Activated CD4-positive, CD25-positive, alpha-beta regulatory T cell treated with anti-CD3 and anti-CD28 coated beads, Interleukin-2, amount 50 U/mL, for 72 hours (primary cell): ENCODE data around the gene PPP1R9B.

Experiments
- DNase-seq: peaks from one replicate; pipeline ENCODE4 v3.0.0; 2021

PPP1R9B gene

DNA sequence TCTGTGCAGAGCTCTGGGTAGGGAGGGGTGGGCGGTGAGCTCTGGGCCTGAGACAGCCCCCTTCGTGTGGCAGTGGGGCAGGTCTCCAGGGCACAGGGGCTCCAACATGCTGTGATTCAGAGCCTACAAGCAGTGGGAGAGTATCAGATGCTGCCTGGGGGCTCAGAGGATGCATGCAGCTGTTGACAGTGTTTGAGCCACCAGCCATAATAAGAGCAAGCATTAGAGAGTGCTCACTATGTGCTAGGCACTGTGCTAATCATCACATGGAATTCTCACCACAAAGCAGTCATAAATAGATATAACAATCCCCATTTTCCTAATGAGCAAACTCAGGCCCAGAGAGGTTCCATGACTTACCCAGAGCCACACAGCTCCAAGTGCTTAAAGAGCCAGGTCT, 47.2 kb downstream of the PPP1R9B start:
- no peak for DNase-seq

DNA sequence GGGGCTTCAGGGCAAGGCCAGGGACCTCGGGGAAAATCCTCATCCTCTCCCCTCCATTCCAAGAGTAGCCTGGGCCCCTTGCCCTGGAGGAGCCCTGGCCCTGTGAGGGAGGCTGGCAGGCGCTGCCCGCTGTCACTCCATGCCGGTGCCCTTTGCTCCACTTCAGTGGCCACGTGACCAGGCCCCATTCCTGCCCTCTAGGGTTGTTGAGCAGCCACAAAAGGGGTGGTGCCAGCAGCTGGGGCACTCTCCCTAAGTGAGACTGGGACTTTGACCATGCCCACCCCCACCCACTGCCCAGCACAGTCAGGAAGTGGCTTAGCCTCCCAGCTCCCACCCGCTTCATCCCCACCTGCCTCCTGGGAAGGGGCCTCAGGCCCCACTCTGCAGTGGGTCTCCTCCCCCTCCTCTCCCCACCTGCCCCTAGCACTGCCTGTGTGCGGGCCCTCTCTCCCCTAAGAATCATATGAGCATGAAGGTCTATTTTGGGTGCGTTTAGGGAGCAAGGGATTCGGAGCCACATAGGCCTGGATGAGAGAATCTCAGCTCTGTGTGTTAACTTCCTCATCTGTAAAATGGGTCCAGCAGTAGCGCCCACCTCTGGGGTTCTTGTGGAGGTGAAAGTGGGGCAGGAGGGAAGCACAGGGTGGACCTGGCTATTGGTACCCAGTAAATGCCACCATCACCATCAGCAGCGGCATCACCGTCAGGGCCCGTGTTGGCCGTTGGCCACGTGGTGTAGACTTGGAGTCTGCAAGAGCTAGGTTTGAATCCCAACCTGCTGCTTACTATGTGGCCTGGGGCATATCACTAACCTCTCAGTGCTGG, 48.1 kb downstream of the PPP1R9B start:
- no peak for DNase-seq

DNA sequence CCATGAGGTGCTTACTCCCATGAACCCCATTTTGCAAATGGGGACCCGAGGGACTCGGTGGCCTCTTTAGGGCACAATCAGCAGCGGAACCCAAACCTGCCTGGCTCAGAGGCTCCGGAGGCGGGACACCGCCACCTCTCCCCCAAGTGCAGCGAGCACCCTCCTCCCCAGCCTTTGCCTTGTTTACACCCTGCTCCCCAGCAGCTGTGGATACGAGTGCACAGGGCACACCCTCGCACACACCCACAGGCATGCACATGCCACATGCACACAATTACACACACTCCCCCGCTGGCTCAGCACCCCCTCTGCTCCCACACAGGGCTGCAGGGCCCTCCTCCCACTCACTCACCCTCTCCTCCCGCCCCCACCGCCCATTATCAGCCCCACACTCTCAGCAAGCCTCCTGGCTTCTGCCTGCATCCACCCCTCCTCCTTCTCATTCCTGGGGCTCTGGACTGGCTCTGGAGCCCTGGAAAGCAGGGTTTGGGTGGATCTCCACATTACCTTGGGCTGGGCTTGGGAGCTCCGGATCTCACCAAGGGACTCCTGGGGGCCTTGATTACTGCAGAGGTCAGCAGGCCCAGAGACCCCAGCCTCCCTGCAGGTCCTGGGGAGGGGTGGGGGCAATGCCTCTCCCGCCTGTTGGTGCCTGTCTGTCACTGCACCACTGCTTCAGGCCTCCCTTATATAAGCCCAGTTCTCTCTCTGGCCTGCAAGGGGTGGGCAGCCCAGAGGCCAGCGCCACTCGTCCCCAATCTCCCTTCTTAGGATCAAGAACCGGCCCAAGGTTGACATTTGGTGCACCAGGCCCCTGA, 48.9 kb downstream of the PPP1R9B start:
- no peak for DNase-seq

DNA sequence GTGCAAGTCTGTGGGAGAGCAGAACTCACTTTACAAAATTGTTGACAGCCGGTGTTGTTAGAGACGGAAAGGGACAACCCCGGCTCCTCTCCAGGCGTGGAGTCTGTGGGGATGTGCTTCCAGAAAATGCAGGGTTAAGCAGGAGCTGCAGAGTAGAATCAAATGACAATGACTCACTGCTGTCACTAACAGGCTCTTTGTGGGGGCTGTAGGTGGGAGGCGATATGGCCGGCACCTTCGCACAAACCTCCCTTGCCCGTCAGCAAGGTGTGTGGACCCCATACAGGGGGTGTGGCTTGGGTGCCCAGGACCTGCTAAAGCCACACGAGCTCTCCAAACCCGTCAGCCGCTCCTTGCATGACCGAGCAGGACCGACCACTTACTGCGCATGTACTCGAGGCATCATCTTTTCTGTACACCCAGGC, 49.5 kb downstream of the PPP1R9B start:
- no peak for DNase-seq

DNA sequence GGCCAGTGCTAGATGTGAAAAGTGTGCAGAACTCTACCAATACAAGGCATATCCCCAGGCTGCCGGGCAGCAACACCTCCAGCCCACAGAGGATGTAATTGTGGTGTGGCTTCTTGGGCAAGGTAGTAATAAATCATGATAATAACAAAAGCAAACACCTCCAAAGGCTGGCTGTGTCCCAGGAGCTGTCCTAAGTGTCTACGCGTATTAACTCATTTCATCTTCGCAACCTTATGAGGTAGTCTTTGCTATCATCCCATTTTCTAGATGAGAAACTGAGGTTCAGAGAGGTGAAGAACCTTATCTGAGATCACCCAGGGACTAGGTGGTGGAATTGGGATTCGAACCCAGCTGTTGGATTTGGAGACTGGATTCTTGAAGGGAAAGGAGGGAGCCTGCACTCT, 50.0 kb downstream of the PPP1R9B start:
- DNase-seq, result no peak

DNA sequence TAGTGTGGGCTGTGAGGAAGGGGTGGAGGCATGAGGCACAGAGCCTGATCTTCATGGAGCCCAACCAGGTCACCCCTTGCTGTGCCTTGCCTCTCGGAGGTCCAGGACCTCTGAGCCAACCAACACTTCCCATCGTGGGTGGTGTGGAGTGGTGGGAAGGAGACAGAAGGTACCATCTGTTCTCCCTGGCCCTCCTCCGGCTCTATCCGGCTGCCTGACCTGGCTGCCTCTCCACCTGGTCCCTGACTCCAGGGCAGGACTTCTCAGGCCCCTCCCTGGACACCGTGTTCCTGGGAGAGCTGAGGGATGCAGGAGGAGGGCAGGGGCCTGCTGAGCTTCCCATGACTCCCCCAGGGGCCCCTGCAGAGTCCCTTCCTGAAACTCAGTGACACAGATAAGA, 51.5 kb downstream of the PPP1R9B start:
- no peak for DNase-seq

DNA sequence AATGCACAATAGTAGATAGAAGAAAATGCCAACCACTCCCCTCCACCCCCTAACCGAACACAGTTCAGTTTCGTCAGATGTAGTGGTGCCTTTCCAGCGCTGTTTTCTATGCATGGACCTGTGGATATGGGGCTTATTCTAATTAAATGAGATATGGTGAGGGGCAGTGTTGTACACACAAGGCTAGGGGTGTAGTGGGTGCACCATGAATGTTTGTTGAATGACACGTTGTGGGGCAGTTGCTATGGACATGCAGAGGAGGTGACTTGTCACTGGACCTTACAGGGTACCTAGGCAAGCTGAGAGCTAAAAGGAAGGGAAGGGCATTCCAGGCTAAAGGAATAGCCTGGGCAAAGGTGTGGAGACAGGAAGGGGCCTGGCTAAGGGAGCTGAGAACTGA, 51.9 kb downstream of the PPP1R9B start:
- no peak for DNase-seq

DNA sequence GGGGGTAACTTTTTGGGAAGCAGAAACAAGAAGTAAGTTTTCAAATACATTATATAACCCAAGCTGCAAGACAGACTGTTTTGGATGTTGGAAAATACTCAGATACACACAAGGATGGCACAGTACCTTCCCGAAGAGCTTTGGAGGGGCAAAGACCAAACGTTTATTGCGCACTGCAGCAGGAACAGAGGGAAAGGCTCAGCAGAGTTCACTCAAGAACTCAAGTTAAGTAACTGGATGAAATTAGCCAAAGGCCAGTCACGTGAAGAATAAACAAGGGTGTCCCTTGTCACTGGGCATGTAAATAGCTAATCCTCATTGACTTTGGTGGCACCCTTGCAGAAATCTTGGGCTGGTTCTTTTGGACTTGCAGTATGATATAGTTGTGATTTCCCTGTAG, 52.6 kb downstream of the PPP1R9B start:
- no peak for DNase-seq

DNA sequence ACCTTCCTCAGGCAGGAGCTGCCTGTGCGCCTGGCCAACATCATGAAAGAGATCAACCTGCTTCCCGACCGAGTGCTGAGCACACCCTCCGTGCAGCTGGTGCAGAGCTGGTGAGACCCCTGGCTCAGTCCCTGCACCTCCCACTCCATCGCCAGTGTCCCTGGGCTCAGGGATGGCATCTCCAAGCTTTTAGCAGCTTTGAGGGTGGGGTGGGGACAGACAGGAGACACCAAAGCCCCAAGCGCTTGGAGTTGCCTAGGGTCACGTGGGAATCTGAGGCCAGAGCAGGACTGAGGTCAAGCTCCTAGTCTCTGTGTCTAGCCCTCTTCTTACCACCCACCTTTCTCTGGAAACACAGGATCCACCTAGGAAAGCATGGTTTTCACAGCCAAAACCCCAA, 53.0 kb downstream of the PPP1R9B start:
- no peak for DNase-seq

DNA sequence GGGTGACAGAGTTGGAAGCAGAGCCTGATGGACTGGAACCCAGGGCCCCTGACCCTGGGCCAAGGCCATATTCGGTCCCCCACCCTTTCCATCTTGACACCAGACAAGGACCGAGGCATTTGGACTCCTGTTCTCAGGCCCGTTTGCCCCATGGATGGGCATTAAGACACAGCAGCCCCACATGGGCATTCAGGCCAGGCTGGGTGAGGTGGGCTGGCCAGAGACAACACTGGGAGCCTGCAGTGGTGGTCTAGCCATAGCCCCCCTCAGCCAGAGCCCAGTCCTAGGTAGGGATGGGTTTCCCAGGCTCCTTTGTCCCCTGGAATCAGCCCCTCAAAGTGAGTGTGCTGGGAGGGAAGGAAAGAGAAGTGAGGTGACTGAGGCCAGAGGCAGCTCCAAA, 53.7 kb downstream of the PPP1R9B start:
- DNase-seq, result no peak

DNA sequence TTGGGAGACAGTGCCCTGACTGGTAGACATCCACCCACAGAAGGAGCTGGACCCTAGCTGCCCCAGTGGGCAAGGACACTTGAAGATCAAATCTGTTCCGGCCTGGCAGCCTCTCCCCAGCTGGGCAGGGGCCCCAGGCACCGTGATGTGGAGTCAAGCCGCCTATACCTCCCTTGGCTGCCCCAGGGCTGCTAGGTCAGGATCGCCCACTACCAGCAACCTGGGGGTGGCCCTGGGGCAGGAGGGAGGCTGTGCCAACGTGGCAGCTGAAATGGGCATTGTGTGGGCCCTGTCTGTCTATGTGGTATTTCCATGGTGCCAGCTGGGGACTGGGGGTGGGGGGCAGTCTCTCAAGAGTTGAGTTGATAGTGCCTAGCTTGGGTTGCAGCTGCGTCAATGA, 54.4 kb downstream of the PPP1R9B start:
- no peak for DNase-seq

DNA sequence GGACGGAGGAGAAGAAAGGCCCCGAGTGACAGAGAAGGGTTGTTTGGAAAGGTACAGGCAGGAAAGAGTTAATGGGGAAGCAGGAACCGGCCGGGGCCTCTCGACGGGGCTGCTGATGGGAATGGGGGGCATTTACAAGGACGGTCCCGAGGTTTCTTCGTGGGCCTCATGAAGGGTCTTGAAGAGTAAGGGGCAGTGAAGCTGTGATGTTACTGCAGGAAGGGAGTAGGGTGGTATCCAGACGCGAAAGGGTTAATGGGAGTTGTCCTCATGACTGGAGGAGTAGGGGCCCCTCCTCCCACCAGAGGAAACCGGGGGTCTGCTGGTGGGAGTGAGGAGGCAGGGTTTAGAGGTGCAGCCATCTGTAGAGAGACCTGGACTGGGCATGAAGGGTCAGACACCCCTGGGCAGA, 54.8 kb downstream of the PPP1R9B start:
- no peak for DNase-seq

DNA sequence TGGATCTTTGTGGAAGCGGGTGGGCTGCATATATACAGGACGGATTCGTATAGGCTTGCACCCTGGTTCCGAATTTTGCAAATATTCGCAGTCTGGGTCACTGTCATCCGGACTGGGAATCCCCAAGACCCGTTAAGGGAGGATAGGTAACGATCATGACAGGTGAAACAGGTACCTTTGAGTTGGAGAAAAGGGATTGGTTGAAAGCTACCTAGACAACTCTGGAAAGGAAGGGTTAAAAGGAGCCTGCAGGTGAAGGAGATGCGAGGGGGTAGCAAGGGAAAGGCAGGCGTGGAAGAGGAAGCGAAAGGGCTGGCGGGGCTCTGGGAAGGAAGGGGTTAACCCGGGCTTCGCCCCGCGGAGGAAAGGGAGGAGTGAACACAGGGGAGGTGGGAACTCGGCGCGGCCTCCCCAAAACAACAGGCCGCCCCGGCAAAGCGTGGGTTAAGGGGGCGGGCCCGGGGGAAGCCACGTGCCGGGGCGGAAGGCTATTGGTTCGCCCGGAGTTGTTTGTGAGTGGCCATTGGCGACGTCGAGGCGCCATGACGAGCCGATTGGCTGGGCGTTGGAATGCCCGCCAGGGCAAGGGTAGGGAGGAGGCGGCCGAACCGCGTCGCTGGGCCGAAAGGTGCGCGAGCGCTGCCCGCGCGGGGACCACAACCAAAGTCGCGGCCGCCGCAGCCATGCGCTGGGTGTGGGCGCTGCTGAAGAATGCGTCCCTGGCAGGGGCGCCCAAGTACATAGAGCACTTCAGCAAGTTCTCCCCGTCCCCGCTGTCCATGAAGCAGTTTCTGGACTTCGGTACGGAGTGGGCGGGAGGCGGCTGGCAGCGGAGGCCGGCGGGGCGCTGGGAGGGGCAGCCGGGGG, 55.5 kb downstream of the PPP1R9B start, which contains the start of gene PDK2:
Gene PDK2, plus strand, starts transcription at position 599 of the 867 bp plus-strand sequence. Its CDS starts 85 bp downstream, at position 684.
- peak; percentile 95 for DNase-seq

DNA sequence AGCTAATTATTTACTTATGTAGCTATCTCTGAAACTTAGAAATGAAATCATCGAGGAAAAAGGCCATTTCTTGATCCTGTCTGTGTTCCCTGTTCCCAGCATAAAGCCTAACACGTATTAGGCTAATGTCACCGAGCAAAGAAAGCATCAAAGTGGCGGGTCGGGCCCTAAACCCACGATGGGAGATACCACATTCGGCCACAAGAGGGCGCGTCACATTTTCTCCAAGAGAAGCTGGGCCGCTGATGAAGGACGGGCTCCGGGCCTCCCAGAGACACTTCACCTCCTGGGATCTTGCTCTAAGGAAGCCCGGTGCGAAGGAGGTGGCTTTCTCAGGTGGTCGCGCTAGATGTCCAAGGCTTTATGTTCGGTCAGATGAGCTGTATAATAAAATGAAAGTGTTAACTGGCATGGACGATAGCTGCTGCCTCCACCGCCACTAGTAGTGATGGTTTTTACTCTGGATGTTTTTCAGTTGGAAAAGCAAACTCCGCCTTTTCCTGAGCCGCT, 56.2 kb downstream of the PPP1R9B start:
- peak; percentile 95 for DNase-seq

DNA sequence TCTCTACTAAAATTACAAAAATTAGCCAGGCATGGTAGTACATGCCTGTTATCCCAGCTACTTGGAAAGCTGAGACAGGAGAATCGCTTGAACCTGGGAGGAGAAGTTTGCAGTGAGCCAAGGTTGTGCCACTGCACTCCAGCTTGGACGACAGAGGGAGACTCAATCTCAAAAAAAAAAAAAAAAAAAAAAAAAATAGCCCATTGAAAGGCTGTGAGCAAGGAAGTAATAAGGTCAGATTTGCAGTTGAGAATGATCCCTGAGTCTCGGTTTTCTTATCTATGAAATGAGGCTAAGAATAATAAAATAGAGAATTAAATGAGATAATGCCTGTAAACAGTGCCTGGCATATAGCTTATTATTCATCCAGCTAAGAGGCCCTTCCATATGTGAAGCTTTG, 56.7 kb downstream of the PPP1R9B start:
- no peak for DNase-seq

DNA sequence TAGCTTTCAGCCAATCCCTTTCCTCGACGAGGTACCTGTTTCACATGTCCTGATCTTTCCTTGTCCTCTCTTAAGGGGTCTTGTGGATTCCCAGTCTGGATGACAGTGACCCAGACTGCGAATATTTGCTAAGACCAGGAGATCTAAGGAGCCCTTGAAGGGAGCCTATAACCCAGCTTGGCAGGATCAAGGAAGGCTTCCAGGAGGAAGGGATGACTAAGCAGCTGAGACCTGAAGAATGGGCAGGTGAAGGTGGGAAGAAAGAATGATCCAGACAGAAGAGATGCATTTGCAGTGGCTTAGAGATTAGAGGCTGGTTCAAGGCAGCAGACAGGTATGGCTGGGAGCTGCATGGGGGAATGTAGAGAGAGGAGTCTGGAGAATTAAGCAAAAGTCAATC, 57.2 kb downstream of the PPP1R9B start:
- DNase-seq, result no peak

DNA sequence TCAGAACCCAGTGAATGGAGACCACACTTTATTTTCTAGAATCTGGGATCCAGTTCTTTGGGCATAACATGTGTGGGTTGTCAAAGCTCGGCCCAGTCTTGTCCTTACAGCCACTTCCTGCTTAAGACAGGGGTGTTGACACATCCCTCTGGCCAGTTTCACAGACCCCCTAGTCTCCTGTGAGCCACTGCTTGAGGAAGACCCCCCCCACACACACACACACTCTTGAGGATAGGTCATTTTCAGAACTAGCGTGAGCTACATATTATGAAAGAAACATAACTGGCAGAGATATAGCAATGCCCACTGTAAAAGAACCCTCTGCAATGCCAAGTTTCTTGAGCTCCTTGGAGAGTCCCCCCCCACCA, 58.6 kb downstream of the PPP1R9B start:
- DNase-seq, result no peak

DNA sequence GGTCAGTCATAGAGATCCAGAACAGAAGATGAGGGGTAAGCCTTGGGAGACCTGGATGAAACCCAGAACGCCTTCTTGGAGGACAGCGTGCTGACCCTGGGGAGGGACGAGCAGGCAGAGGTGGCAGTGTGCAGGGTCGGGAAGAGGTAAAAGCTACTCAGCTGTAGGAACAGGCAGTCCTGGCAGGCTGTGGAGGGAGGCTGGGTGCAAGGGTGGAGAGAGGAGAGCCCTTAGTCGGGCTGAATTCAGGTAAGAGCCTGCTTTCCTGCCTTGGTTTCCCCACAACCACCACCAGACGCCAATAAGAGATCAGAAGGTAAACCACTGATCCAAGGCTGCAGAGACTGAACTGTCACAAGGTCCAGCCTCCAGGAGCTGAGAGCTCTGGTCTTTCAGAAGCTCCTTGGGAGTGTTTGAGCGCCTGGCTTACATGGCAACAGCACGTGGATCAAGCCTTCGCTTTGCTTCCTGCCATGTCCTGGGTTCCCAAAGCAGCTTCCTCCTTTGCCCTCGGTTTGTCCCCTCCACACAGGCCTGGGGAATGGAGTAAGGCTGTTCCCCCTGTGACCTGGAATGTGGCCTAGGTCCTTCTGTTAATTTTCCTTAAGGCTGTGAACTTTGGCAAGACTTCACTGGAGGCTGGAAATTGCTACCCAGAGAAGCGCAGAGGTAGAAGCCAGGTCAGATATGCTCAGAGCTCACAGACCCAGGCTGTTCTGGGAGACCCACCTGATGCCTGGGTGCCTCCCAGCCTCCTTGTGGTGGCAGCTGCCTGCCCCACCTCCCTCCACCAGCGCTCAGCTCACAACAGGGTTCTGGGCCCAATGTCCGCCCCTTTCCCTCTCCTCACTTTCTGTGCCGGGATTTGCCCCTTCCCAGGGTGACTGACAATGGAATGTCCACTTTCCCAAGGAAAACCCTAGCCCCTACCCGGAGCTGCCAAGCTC, 59.2 kb downstream of the PPP1R9B start:
- no peak for DNase-seq

DNA sequence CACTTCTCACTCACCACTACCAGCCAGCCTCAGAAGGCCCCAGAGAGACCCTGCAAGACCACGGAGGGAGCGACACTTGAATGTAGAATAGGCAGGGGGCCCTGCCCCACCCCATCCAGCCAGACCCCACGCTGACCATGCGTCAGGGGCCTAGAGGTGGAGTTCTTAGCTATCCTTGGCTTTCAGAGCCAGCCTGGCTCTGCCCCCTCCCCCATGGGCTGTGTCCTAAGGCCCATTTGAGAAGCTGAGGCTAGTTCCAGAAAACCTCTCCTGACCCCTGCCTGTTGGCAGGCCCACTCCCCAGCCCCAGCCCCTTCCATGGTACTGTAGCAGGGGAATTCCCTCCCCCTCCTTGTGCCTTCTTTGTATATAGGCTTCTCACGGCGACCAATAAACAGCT, 60.4 kb downstream of the PPP1R9B start:
- no peak for DNase-seq

DNA sequence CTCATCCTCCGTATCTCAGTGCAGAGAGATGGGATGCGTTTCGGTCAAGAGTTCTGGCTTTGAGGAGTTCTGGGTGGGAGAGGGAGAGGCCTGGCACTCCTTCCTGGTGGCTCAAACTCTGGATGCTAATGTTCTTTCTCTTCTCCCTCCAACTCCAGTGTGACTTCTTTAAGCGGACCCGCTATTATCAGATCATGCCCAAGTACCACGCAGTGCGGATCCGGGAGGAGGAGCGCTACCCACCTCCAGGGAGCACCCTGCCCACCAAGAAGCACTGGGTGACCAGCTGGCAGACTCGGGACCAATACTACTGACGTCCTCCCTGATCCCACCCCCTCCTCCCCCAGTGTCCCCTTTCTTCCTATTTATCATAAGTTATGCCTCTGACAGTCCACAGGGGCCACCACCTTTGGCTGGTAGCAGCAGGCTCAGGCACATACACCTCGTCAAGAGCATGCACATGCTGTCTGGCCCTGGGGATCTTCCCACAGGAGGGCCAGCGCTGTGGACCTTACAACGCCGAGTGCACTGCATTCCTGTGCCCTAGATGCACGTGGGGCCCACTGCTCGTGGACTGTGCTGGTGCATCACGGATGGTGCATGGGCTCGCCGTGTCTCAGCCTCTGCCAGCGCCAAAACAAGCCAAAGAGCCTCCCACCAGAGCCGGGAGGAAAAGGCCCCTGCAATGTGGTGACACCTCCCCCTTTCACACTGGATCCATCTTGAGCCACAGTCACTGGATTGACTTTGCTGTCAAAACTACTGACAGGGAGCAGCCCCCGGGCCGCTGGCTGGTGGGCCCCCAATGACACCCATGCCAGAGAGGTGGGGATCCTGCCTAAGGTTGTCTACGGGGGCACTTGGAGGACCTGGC, 61.3 kb downstream of the PPP1R9B start:
- no peak for DNase-seq

DNA sequence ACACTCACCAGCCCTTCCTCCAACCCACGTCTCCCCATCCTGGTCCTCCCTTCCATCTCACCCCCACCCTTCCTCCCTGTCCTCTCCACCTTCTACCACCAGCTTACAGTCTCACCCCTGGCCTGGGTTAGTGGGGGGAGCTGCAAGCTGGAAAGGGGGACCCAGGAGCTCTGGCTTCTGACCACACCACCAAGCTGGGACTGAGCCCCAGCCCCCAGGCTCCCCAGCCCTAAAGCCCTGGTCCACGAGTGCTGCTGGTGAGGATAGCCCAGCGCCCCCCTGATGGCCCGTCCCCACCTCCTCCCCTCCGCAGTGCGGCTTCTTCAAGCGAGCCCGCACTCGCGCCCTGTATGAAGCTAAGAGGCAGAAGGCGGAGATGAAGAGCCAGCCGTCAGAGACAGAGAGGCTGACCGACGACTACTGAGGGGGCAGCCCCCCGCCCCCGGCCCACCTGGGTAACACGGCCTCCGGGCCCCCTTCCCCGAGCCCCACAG, 62.5 kb downstream of the PPP1R9B start:
- no peak for DNase-seq
